ENCODE measurements around the gene DPP6. TPM values are rescaled to one million over a fixed set of nuclear protein-coding genes. Genes with fewer than 3 reads are reported as not detected.

DPP6 gene
- total RNA-seq, 4 donors from 2014 or later, result 13.4 to 33.2 (median 26.8) TPM

DNA sequence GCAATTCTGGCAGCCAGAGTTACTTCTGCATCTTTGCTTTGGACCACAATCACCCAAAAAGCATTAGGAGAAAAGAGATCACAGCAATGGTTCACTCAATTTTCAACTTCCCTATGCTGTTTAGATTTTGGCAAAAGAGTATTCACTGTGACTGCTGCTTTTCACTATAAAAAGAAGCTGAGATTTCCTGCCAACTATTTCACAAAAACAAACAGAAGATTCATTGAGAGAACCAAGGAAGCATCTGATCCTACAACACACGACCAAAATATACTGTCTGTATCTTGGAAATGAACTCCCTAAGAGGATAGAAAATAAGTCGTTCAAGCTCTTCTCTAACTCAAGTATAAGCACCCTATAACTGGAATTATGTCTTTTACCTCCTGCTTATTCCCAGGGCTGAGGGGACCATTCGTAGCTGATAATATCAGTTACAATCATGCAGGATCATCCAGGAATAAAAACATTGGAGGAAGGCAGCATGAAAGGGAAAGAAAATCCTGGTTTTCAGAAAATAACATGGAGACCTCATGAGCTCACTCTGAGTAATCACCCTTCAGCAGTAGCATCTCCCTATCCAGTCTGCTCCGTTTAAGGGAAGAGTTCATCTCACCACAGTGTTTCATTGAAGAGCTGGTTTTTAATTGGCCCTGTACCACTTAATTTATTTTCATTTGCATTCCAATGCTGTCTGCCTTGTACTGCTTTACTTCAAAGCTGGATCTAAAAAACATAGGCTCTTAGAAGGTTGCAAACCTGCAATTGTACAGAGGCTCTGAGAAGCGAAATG is 694.6 kb downstream of the DPP6 start:
- 40% methylated on average over 5 of the region's 5 CpGs for WGBS
- no peak for DNase-seq (ENCODE audit: extremely low spot score)
- Histone ChIP-seq H3K27me3 (no peaks in the 10 kb centered on the region), H3K27ac (replicated peaks in 1 of 4) (no peak overlapping the region), H3K4me3 (no peak overlapping the region), H3K36me3 (no peaks in the 10 kb centered on the region), H3K4me1 (peaks cover 0 to 11% (median 0%) of the 10 kb centered on the region in 4 donors), H3K9me3 (no peaks in the 10 kb centered on the region)
- intact Hi-C loops (cut with DNase I), result no loop called here
- TF ChIP-seq EP300 (IDR thresholded peaks at IDR 0.05) (no peak), POLR2A (IDR thresholded peaks at IDR 0.05; ENCODE audit: low read depth) (no peak), POLR2AphosphoS5 (IDR thresholded peaks at IDR 0.05) (no peak)
- TF ChIP-seq, protein P1, sequence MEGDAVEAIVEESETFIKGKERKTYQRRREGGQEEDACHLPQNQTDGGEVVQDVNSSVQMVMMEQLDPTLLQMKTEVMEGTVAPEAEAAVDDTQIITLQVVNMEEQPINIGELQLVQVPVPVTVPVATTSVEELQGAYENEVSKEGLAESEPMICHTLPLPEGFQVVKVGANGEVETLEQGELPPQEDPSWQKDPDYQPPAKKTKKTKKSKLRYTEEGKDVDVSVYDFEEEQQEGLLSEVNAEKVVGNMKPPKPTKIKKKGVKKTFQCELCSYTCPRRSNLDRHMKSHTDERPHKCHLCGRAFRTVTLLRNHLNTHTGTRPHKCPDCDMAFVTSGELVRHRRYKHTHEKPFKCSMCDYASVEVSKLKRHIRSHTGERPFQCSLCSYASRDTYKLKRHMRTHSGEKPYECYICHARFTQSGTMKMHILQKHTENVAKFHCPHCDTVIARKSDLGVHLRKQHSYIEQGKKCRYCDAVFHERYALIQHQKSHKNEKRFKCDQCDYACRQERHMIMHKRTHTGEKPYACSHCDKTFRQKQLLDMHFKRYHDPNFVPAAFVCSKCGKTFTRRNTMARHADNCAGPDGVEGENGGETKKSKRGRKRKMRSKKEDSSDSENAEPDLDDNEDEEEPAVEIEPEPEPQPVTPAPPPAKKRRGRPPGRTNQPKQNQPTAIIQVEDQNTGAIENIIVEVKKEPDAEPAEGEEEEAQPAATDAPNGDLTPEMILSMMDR (IDR thresholded peaks at IDR 0.05), result no peak

DNA sequence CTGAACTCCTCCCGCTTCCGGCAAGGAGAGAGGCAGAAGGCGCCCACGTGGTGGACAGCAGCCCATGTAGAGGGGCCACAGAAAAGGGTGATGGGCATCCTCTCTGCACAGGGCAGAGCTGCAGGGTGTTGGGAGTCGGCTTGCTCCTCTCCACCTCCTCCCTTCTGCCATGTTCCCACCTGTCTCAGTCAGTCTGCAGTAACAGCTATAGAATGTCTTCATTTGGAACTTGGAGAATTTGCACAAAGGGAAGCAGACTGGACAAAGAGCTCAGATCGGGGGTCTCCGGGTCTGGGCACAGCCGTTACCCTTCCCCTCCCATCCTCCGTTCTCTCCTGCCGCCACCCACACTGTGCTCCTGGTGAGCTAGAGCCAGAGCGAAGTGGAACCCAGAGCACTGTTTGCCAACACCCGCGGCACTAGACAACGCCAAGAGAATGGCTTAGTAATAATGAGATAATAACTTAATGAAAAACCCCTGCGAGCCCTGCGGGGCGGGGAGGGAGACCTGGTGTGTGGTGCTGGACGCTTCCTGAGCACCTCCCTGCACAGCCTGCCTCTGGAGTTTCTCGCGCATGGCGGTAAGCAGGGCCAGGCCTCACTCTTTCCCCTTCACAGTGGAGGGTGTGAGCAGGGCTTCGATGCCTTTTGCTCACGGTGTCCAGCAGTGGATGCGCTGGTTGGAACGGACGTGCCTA is 696.0 kb downstream of the DPP6 start:
- Histone ChIP-seq H3K27me3 (no peaks in the 10 kb centered on the region), H3K4me3 (no peak overlapping the region), H3K36me3 (no peaks in the 10 kb centered on the region), H3K27ac (replicated peaks in 1 of 4) (no peak overlapping the region), H3K4me1 (peaks cover 0 to 11% (median 0%) of the 10 kb centered on the region in 4 donors), H3K9me3 (no peaks in the 10 kb centered on the region)
- 88% methylated on average over 23 of the region's 26 CpGs for whole genome bisulfite sequencing
- DNase-seq (ENCODE audit: extremely low spot score), result no peak
- intact Hi-C loops (cut with DNase I), result no loop called here
- no peak for TF ChIP-seq POLR2A (IDR thresholded peaks at IDR 0.05; ENCODE audit: low read depth)
- TF ChIP-seq EP300 (IDR thresholded peaks at IDR 0.05), result no peak
- TF ChIP-seq, protein P1 (IDR thresholded peaks at IDR 0.05), result no peak
- no peak for TF ChIP-seq POLR2AphosphoS5 (IDR thresholded peaks at IDR 0.05)

DNA sequence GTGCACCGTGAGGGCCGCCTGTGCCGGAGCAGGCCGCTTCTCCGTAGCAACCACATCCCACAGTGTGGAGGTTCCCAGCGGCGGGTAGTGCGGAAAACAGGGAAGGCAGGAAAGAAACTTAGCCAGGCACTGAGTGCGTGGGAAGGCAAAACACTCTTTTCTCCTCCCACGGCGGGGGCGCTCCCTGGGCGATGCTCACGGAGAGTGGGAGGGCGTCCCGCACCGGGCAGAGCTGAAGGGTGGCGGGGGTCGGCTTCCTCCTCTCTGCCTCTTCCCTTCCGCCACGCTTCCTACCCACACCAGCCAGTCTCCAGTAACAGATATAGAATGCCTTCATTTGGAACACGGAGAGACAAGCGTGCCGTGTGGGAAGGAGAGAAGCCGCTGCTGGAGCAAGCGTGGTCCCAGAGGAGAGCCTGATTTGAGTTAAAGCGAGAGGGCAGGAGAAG is 698.2 kb downstream of the DPP6 start:
- H3K4me1 ChIP-seq, result peaks cover 0 to 11% (median 0%) of the 10 kb centered on the region in 4 donors
- H3K9me3 ChIP-seq, result no peaks in the 10 kb centered on the region
- H3K27me3 ChIP-seq, result no peaks in the 10 kb centered on the region
- intact Hi-C loops (cut with DNase I), result no loop called here
- 91% methylated on average over 27 of the region's 27 CpGs for WGBS
- no peak for DNase-seq (ENCODE audit: extremely low spot score)
- H3K36me3 ChIP-seq, result no peaks in the 10 kb centered on the region
- TF ChIP-seq, protein P1 (IDR thresholded peaks at IDR 0.05), result no peak
- TF ChIP-seq POLR2AphosphoS5 (IDR thresholded peaks at IDR 0.05) (no peak), POLR2A (IDR thresholded peaks at IDR 0.05; ENCODE audit: low read depth) (no peak), EP300 (IDR thresholded peaks at IDR 0.05) (no peak)
- no peak overlapping the region for H3K27ac ChIP-seq (replicated peaks in 1 of 4)
- no peak overlapping the region for H3K4me3 ChIP-seq

DNA sequence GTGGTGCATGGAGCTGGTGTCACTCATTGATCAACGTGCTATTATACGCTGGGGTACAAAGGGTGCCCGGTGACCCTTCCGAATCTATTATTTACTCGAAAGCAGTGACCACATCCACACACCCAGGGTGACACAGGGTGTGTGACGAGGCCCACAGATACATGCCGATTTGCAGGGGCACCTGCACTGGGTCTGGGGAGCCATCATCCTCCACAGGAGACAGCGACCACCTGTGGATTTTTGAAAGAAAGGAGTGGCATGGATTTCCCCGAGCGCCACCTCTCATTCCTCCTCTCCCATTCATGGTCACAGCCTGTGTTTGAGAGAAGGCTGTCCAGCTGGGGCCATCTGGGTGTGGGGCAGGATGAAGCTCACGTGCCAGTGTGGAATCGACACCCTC is 701.0 kb downstream of the DPP6 start:
- WGBS, result 94% methylated on average over 12 of the region's 12 CpGs
- H3K27ac ChIP-seq (replicated peaks in 1 of 4), result no peak overlapping the region
- no peak overlapping the region for H3K4me3 ChIP-seq
- no peaks in the 10 kb centered on the region for H3K27me3 ChIP-seq
- no peak for DNase-seq (ENCODE audit: extremely low spot score)
- intact Hi-C loops (cut with DNase I), result no loop called here
- H3K9me3 ChIP-seq, result no peaks in the 10 kb centered on the region
- no peaks in the 10 kb centered on the region for H3K4me1 ChIP-seq
- TF ChIP-seq EP300 (IDR thresholded peaks at IDR 0.05) (no peak), POLR2AphosphoS5 (IDR thresholded peaks at IDR 0.05) (no peak), POLR2A (IDR thresholded peaks at IDR 0.05; ENCODE audit: low read depth) (no peak)
- TF ChIP-seq, protein P1 (IDR thresholded peaks at IDR 0.05), result no peak
- no peaks in the 10 kb centered on the region for H3K36me3 ChIP-seq
